Heart right ventricle (tissue), 16 donors: ENCODE results near the gene PEAK1. TPM values are rescaled to one million over a fixed set of nuclear protein-coding genes. Genes with fewer than 3 reads are reported as not detected.
A peak's percentile ranks its signal among the peaks of the same experiment; 100 is the strongest.

Source experiments
- ATAC-seq, 8 donors: fragments of 200-7000 bp; cut with Tn5 transposase; one replicate each; pipeline ENCODE4 v1.9.1; 2020; ENCODE audit warnings: mild to moderate bottlenecking in 8 of 8, moderate library complexity in 8 of 8, moderate number of reproducible peaks in 1 of 8
- DNase-seq, 2 donors: peaks; one replicate each; pipeline ENCODE4 v3.0.0-alpha.2; 2020
- H3K27ac ChIP-seq, 10 donors: fragments of 200-600 bp; sonication (generic) in 2 of 10; one replicate each; pipeline versions ENCODE4 v1.5.0 to v1.8.0; 2020 to 2022; ENCODE audit warnings: mild to moderate bottlenecking in 3 of 10
- H3K27me3 ChIP-seq, 7 donors: fragments of 200-600 bp; one replicate each; pipeline ENCODE4 v1.8.0; 2021 to 2022; ENCODE audit warnings: mild to moderate bottlenecking in 2 of 7
- H3K36me3 ChIP-seq, 9 donors: fragments of 200-600 bp; sonication (generic) in 1 of 9; one replicate each; pipeline versions ENCODE4 v1.5.0 to v1.8.0; 2020 to 2022; ENCODE audit warnings: mild to moderate bottlenecking in 2 of 9
- H3K4me1 ChIP-seq, 9 donors: fragments of 200-600 bp; sonication (generic) in 1 of 9; one replicate each; pipeline versions ENCODE4 v1.5.0 to v1.8.0; 2020 to 2022; ENCODE audit warnings: mild to moderate bottlenecking in 4 of 9
- H3K4me3 ChIP-seq, 10 donors: fragments of 200-600 bp; sonication (generic) in 2 of 10; one replicate each; pipeline versions ENCODE4 v1.5.0 to v1.8.0; 2020 to 2022; ENCODE audit warnings: mild to moderate bottlenecking in 7 of 10, moderate library complexity in 2 of 10
- H3K9me3 ChIP-seq, 11 donors: fragments of 200-600 bp in 10 of 11; sonication (generic) in 2 of 11; one replicate each; pipeline versions ENCODE4 v1.5.0 to v1.8.0; 2013 to 2022; ENCODE audit warnings: mild to moderate bottlenecking in 2 of 11, control low read depth in 1 of 11, moderate library complexity in 1 of 11
- CTCF ChIP-seq, 9 donors: fragments of 200-600 bp; sonication (generic) in 2 of 9; IDR thresholded peaks; one replicate each; pipeline versions ENCODE4 v1.5.0 to v1.8.0; 2021 to 2022; ENCODE audit warnings: antibody characterized with exemption in 9 of 9, mild to moderate bottlenecking in 5 of 9, moderate library complexity in 1 of 9
- WGBS, 2 donors: extraction: QIAGEN DNeasy Blood & Tissue Kit; methylation state at CpG; one replicate each; pipeline ENCODE4 v1.1.7; 2013; ENCODE audit warnings: inconsistent platforms in 1 of 2; 5-methylcytosine and 5-hydroxymethylcytosine counted together
- intact Hi-C, 10 donors: fragments of 100-400 bp; cut with DNase I; formaldehyde crosslinking; loops; one replicate each; pipeline versions ENCODE4 v1.11.1 to v1.14.2; 2022
- polyA plus RNA-seq, 2 donors: library from polyadenylated mRNA; stranded (reverse); fragments of 200-250 nt; gene quantifications; one replicate each; pipeline ENCODE4 v1.2.3, GENCODE V29; 2013
- total RNA-seq, 10 donors: library from RNA; stranded (reverse); fragmentation: NEBNext Ultra II Directional in 3 of 10; extraction: Animal tissue kit (Norgen Biotek cat#: 25700) in 3 of 10; gene quantifications; one replicate each; pipeline versions ENCODE4 v1.2.1 to v1.2.4, GENCODE V29; 2021 to 2023
- donor health status: Arrhythmogenic right ventricular cardiomyopathy.
- donor health status: ischemic (EF 13 %, LVEDD 7.1; RV severe dilation, severe dysfunction).
- donor health status: healthy with polysubstance abuse.
- donor health status: DM: no; HTN: yes; CAD: no.
- donor health status: DM: no; HTN: no; CAD: no.
- donor health status: ischemic (EF 25% LVEDD 6.9; RV normal size, moderate dysfunction).
- donor health status: ischemic (EF 25% LVEDD 5.7; RV mildly dilated, moderate dysfunction).
- donor health status: healthy.
- donor health status: DM: yes; HTN: yes; CAD: no.
- donor health status: Ischemic cardiomyopathy.
- donor health status: ischemic (EF 35%, LVEDD 5.7; RV mildly dilated, moderate dysfunction).
- donor health status: nonischemic (EF 11% LVEDD 7.7; RV severe dilation, severe dysfunction).
- donor health status: DM: yes; HTN: yes; CAD: no.
- donor health status: PGD.
- donor health status: ischemic (EF 29% LVEDD 5.4; RV normal size, mild dysfunction).
- donor health status: nonischemic (EF 23%, LVEDD 6.1; RV moderate dilation, normal function).

PEAK1 gene
- total and polyA plus RNA-seq, 12 donors = 7.0 to 146 (median 90.8) TPM

GRCh38 chr15:77393471-77393840 is 26.4 kb downstream of the PEAK1 start:
- Histone ChIP-seq H3K36me3 (no peaks in the 10 kb centered on the region), H3K4me1 (peaks cover 3 to 54% (median 39%) of the 10 kb centered on the region in 9 donors), H3K27me3 (no peaks in the 10 kb centered on the region), H3K9me3 (peaks cover 0 to 45% (median 21%) of the 10 kb centered on the region in 11 donors), H3K4me3 (no peak overlapping the region), H3K27ac (no peak overlapping the region)
- TF ChIP-seq CTCF (IDR thresholded peaks at IDR 0.05) = no peak
- intact Hi-C loops = no loop called here
- DNase-seq (no peak), ATAC-seq (peak in 3 of 8 donors; percentile 5 to 61 (median 31))

- no peaks in the 10 kb centered on the region for H3K36me3 ChIP-seq
- H3K4me1 ChIP-seq = peaks cover 3 to 60% (median 44%) of the 10 kb centered on the region in 9 donors
- H3K9me3 ChIP-seq = peaks cover 0 to 40% (median 16%) of the 10 kb centered on the region in 11 donors
- DNase-seq (no peak), ATAC-seq (peak in 4 of 8 donors; percentile 7 to 61 (median 23))
- intact Hi-C loops = no loop called here
- WGBS, 2 donors = 96% methylated on average over 7 of the region's 7 CpGs
- TF ChIP-seq CTCF (IDR thresholded peaks at IDR 0.05) = no peak
- no peak overlapping the region for H3K4me3 ChIP-seq
- no peaks in the 10 kb centered on the region for H3K27me3 ChIP-seq
- no peak overlapping the region for H3K27ac ChIP-seq
Observed at GRCh38 chr15:77392762-77393470, 27.0 kb downstream of the PEAK1 start.

- intact Hi-C loops = no loop called here
- 67 to 69% methylated on average over 3 of the region's 3 CpGs for WGBS, 2 donors
- Histone ChIP-seq H3K27me3 (no peaks in the 10 kb centered on the region), H3K36me3 (no peaks in the 10 kb centered on the region), H3K9me3 (peaks cover 0 to 25% (median 13%) of the 10 kb centered on the region in 11 donors), H3K4me1 (peaks cover 6 to 74% (median 55%) of the 10 kb centered on the region in 9 donors), H3K27ac (peak overlapping the region in 4 of 10 donors; percentile 11 to 67 (median 38)), H3K4me3 (no peak overlapping the region)
- DNase-seq = no peak
- TF ChIP-seq CTCF (IDR thresholded peaks at IDR 0.05) = no peak
- peak in 7 of 8 donors; percentile 40 to 78 (median 58) for ATAC-seq
Observed at GRCh38 chr15:77391372-77391951, 28.4 kb downstream of the PEAK1 start.

GRCh38 chr15:77387365-77388105 is 32.4 kb downstream of the PEAK1 start:
- 72 to 80% methylated on average over 2 of the region's 2 CpGs for WGBS, 2 donors
- no peaks in the 10 kb centered on the region for H3K27me3 ChIP-seq
- intact Hi-C loops = no loop called here
- DNase-seq (no peak), ATAC-seq (no peak)
- H3K4me3 ChIP-seq = no peak overlapping the region
- no peak for TF ChIP-seq CTCF (IDR thresholded peaks at IDR 0.05)
- no peaks in the 10 kb centered on the region for H3K9me3 ChIP-seq
- H3K36me3 ChIP-seq = no peaks in the 10 kb centered on the region
- H3K4me1 ChIP-seq = peaks cover 8 to 96% (median 81%) of the 10 kb centered on the region in 9 donors
- no peak overlapping the region for H3K27ac ChIP-seq
